Measurements from ENCODE around the gene DHRSX. TPM values are rescaled to one million over a fixed set of nuclear protein-coding genes. Genes with fewer than 3 reads are reported as not detected.

DHRSX gene
- total and polyA plus RNA-seq, 2 of the 13 experiments (the other 11 are each of a cell fraction or from before 2014, with no cell fraction given): 15.5 to 24.3 TPM

GRCh38 chrX:2346158-2346557, 154.6 kb downstream of the DHRSX start:
- POLR2A ChIA-PET: no interaction called here
- Histone ChIP-seq H3K9me3 (ENCODE audit: low read length) (no peaks in the 10 kb centered on the region), H3K79me2 (ENCODE audit: insufficient read depth, low read length) (no peaks in the 10 kb centered on the region), H3K27me3 (ENCODE audit: control insufficient read depth in 1 of 2, insufficient read depth in 2 of 2, low read length in 2 of 2) (no peaks in the 10 kb centered on the region), H3K36me3 (replicated peaks in 1 of 2; ENCODE audit: control insufficient read depth in 1 of 2, insufficient read depth in 2 of 2, low read length in 2 of 2) (no peaks in the 10 kb centered on the region; a peak in 1 of 5 replicates), H3K4me3 (replicated peaks in 1 of 3; ENCODE audit: insufficient read depth in 1 of 3, low read depth in 2 of 3, low read length in 3 of 3) (no peak overlapping the region), H3K9ac (ENCODE audit: insufficient read depth, low read depth, low read length) (no peak overlapping the region), H3K4me1 (ENCODE audit: insufficient read depth, low read length) (no peaks in the 10 kb centered on the region), H3K27ac (ENCODE audit: extremely low read length, insufficient read depth, low read length) (no peak overlapping the region), H4K20me1 (ENCODE audit: insufficient read depth, low read length) (no peaks in the 10 kb centered on the region), H3K4me2 (ENCODE audit: low read depth, low read length) (no peak overlapping the region), H2AFZ (ENCODE audit: low read length) (no peak overlapping the region)
- in situ Hi-C loops (cut with HindIII; ENCODE audit: extremely low pct_ligation_motif_present, low pct_unique_long_range_greater_than_20kb) (no loop called here), intact Hi-C loops (cut with micrococcal nuclease; ENCODE audit: unreplicated experiment) (no loop called here)
- ATAC-seq (no peak), DNase-seq (ENCODE audit: low spot score) (no peak), FAIRE-seq (no peak)
- 88% methylated on average over 7 of the region's 7 CpGs for WGBS (ENCODE audit: low lambda C conversion rate)
- CTCF ChIA-PET (ENCODE audit: low intra/inter-chr PET ratio, low total read pairs): no interaction called here
- no TSS peak for BruUV-seq (replicated peaks)
- TF ChIP-seq JUN (CRISPR knock-in tag; IDR thresholded peaks at IDR 0.05) (no peak), CTCF (CRISPR knock-in tag; IDR thresholded peaks at IDR 0.05) (no peak), ZNF326 (CRISPR knock-in tag; IDR thresholded peaks at IDR 0.05; ENCODE audit: borderline replicate concordance) (no peak), ZNF263 (CRISPR knock-in tag; IDR thresholded peaks at IDR 0.05) (no peak), CHCHD3 (CRISPR knock-in tag; IDR thresholded peaks at IDR 0.05) (no peak), POLR2A (IDR thresholded peaks at IDR 0.05; ENCODE audit: insufficient read depth in 1 of 2, low read depth in 2 of 2, low read length in 2 of 2) (no peak), ZBTB25 (CRISPR knock-in tag; IDR thresholded peaks at IDR 0.05) (no peak), MAFK (conservative IDR thresholded peaks at IDR 0.05 in 1 of 2, IDR thresholded peaks at IDR 0.05 in 1 of 2; ENCODE audit: low read length in 2 of 2) (peak; percentile 64 to 80), MAFF (IDR thresholded peaks at IDR 0.05; ENCODE audit: low read depth, low read length) (peak; percentile 73), AFF4 (CRISPR knock-in tag; IDR thresholded peaks at IDR 0.05) (no peak), ZFP1 (CRISPR knock-in tag; IDR thresholded peaks at IDR 0.05) (no peak), ZNF142 (CRISPR knock-in tag; IDR thresholded peaks at IDR 0.05) (no peak)

All from HepG2 (cell line).